IMR-90 (cell line): Measurements from ENCODE around the gene GLO1.

Experiments used
- MAFK ChIP-seq: IDR thresholded peaks from 2 replicates; pipeline ENCODE4 v1.6.1; 2012; ENCODE audit warnings: low read depth, low read length, improper control_type of control experiment
- TF ChIP-seq, protein P1 (sequence below): conservative IDR thresholded peaks from 2 replicates; pipeline ENCODE4 v1.5.1; 2012; ENCODE audit warnings: mild to moderate bottlenecking, low read depth, low read length, improper control_type of control experiment

DNA sequence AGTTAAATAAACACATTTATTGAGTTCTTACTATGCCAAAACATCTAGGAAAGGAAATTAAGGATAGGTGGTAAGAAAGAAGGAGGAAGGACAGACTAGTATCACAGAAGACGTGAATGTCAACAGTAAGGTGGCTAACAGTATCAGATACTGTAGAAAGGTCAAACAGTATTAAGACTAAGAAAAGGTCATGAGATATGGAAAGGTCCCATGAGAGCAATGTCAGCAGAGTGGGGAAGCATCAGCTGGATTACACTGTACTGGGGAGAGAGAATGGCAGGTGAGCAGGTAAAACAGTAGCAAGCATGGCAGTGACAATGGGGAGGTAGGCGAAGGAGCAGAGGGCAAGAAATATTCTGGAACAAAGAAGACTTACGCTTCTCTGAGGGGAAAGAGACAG, 18.0 kb downstream of the GLO1 start:
- TF ChIP-seq MAFK, result no peak
- TF ChIP-seq, protein P1, sequence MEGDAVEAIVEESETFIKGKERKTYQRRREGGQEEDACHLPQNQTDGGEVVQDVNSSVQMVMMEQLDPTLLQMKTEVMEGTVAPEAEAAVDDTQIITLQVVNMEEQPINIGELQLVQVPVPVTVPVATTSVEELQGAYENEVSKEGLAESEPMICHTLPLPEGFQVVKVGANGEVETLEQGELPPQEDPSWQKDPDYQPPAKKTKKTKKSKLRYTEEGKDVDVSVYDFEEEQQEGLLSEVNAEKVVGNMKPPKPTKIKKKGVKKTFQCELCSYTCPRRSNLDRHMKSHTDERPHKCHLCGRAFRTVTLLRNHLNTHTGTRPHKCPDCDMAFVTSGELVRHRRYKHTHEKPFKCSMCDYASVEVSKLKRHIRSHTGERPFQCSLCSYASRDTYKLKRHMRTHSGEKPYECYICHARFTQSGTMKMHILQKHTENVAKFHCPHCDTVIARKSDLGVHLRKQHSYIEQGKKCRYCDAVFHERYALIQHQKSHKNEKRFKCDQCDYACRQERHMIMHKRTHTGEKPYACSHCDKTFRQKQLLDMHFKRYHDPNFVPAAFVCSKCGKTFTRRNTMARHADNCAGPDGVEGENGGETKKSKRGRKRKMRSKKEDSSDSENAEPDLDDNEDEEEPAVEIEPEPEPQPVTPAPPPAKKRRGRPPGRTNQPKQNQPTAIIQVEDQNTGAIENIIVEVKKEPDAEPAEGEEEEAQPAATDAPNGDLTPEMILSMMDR, result no peak
